HG02571 (cell line): ENCODE results near the gene KY.

Experiments
- ATAC-seq: cut with Tn5 transposase; IDR thresholded peaks from one replicate; pipeline ENCODE4 v1.9.1; 2021; ENCODE audit warnings: mild to moderate bottlenecking, moderate library complexity; ENCODE audit not compliant: unreplicated experiment

KY gene

DNA sequence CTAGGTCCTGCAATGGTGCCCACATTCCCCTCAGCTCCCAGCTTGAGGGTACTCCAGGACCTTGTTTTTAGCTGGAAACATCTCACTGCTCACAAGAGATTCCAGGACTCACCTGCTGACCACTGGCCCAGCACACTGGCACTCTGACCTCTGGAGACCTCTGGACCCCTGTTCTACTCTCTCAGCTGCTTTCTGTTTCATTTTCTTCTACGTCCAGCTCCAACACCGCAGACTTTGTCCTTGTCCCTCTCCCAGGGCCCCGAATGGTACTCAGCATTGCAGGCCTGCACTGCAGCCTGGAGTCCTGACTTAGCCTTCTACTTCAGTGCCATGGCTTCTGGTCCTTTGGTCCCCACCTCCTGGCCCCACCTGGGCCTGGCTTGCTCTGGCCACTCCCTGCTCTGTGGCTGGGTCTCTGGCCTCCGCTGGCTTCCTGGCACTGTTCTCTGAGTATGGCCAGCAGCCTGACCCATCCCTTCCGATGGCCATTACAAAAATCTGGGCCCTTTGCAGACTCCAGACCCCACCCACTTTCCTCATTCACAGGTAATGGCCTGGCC is 27.9 kb downstream of the KY start:
- ATAC-seq: no peak

- no peak for ATAC-seq
Measured at GRCh38 chr3:134621854-134622253, 29.0 kb downstream of the KY start.

DNA sequence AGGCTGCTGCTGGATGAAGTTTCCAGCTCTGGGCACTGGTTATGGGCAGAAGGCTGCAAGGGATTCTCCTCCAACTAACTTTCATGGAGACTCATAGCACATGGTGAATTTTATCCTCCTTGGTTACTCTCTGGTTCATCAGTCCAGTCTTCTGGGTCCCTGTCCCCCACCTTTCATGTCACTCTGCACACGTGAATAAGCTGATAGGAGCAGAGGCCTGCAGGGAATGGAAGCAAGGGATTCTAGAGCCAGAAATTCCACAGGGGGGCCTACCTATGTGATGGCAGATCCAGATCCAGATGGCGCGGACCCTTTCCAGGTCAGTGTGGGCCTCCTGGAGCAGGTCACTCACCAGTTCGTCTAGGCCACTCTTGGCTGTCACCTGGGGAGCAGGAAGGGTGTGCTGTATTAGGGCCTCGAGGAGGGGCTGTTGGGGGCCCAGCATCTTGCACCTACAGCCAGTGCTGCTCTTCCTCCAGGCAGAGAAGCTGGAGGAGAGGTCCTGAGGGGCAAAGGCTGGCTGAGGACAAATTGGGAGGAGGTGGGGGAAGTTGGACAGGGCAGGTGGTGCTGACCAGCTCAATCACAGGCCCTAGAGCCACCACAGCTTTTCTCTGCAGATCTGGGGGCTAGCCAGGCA is 30.2 kb downstream of the KY start:
- ATAC-seq: no peak

- no peak for ATAC-seq
Measured at GRCh38 chr3:134619884-134620445, 30.9 kb downstream of the KY start.

GRCh38 chr3:134619301-134619615 is 31.6 kb downstream of the KY start:
- no peak for ATAC-seq

GRCh38 chr3:134618478-134619300 is 32.1 kb downstream of the KY start:
- no peak for ATAC-seq

GRCh38 chr3:134617608-134618477 is 33.0 kb downstream of the KY start:
- ATAC-seq: no peak

DNA sequence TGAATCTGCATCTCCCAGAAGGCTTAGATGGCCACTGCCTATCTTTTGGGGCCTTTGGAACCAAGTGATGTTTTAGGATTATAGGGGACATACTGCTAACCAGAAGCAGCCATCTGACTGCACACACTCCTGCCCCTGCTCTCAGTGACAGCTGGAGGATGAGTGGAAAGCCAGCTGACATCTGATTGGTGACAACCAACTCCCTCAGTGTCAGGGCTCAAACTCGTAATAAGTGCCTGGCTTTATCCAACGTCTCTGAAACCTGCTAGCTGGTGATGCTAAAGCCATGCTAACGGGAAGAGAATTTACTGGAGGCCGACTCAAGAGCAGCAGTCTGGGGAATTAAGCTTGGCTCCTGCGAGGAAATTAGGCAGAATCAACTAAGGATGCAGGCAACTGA is 35.1 kb downstream of the KY start:
- ATAC-seq: no peak

- ATAC-seq: no peak
Measured at GRCh38 chr3:134614955-134615354, 35.9 kb downstream of the KY start.

DNA sequence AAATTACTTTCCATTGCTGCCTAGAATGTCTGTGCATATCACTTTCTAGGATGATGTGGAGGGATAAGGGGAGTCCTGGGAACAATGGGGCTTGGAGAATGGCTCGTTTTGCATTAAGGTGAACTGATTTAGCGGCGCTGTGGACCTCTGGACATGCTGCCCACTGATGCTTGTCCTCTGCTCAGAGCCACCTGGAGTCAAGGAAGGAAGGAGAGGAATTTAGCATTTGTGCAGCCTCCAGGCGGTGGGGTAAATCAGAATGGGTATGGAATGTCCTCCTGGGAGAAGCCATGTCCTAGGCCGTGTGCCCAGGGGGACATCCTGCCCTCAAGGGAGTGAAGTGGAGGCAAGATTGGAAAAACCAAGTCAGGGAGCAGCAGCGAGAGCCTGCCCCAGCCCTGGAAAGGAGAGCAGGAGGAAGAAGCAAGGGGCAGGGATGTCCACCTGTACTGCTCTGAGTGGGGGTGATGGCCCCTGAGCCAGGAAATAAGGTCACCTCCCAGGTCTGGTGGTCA is 37.8 kb downstream of the KY start:
- ATAC-seq: no peak

GRCh38 chr3:134611516-134611915 is 39.3 kb downstream of the KY start:
- ATAC-seq: no peak

DNA sequence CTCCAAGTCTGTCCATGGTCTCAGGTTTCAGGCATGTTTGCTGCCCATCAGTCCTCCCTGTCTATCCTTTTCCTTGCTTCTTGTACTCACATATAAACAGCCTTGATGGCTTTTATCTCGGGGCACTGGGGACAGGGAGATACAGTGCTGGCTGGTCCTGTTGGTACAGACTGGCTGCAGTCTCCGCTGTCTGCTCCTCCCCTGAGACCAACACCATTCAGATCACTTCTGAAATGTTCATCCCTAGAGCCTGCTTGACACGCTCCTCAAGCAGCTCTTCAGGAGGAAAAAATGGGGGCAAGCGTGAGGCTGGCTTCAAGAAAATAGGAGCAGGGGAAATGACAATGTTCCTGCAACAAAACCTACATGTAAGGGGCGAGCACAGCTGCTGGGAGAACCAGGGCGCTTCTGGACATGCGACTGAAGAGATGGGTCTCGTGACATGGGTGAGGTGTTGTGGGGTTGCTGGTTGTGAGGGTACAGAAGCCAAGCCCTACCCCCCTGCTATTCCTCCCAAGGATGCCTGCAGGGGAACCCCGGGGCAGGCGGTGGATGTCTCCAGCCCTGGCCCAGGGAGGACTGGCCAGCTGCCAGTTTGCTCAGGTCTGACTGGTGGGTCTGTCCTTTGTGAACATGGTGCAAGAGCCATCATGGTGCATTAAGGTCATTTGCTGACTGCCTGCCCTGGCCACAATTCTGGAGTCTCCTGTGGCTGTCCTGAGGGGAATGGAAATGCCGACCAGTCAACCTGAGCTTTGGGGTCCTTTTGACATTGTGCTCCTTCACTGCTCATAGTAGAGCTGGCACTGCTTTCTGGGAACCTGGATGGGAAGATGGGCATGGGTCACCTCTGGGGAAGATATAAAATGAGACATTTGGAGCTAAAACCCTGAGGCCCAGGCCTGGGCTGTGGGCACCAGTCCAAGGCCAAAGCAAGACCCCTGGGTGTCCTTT is 40.1 kb downstream of the KY start:
- no peak for ATAC-seq

DNA sequence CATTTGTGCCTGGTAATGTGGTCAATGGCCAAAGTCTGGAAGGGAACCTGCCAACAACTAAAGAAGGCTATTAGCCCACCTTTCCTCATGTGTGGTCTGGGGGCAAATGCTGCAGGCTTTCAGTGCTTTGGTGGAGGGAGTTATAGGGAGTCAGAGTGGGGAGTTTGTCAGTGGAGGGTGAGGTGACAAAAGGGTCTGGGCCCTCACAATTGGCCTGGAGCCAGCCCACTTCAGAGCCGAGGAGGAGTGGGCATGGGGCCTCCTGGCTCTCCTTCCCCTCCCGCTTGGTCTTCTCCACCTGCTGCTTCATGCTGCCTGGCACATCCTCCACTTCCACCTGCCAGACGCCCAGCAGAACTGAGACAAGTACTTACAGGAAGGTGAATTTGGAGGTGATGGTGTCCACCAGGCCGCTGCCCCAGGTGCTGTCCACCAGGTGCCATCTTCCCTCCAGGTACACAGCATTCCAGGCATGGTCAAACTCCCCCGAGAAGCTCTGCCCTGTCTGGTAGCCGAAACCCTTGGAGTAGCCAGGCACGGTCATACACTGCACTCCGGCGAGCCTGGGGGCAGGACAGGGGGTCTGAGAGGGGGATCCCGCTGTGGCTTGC is 40.9 kb downstream of the KY start:
- ATAC-seq: no peak

DNA sequence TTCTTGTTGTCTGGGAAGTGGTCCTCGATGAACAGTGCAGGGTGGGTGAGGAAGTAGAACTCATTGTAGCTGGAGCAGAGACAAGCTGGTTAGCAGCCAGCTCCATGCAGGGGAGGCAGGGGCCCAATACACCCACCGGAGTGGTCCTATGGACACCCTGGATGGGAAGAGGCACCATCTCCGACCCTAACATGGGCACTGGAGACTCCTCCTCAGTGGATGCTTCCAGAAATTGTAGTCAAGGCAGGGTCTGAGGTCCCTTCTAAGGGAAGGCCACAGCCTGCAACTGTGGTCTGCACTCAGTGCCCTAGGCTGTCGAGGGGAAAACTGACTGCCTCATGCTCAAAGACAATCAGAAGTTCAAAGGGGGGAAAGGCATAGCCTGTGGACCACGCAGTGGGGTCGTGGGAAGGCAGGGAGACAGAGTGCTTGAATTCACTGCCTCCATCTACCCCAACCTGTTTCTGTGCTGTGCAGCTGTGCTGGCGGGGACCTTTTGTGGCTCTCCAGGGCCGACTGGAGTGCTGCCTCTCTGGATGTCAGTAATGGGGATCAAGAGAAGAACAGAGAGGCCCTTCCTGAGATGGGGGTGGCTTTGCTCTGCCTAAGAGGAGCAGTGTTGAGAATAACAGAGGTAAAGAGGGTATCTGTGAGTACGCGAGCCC is 41.9 kb downstream of the KY start:
- ATAC-seq: no peak

DNA sequence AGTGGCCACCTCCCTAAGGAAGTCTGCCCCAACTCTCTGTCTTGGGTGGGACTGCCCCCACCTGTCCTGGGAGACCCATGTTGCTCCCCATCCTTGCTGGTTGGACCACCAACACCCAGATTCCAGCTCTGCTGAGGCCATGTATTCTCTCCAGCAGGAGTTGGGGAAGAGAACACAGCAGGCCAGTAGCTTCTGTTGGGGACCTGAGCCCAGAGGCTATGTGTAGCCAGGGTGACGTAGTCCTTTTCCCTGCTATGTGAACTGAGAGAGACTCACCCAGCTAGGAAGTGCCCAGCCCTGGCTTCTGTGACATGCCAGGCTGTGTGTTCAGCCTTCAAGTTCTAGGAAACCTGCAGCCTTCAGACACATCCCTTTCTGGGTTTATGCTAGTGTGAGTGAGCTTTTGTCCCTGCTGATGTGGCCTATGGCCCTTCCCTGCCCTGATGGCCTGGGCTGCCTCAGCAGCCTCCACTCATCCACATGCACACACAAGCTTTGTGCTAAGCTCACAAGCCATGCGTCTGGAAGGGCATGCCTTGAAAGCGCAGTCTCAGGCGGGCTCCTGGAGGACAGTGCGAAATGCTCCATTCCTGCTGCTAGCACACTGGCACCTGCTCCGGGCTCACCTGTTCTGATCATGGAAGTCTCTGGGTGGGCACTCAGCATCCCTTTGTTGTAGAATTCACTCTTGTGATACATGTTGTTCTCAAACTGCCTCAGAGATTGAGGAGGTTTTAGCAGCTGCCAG is 42.6 kb downstream of the KY start:
- ATAC-seq: no peak

DNA sequence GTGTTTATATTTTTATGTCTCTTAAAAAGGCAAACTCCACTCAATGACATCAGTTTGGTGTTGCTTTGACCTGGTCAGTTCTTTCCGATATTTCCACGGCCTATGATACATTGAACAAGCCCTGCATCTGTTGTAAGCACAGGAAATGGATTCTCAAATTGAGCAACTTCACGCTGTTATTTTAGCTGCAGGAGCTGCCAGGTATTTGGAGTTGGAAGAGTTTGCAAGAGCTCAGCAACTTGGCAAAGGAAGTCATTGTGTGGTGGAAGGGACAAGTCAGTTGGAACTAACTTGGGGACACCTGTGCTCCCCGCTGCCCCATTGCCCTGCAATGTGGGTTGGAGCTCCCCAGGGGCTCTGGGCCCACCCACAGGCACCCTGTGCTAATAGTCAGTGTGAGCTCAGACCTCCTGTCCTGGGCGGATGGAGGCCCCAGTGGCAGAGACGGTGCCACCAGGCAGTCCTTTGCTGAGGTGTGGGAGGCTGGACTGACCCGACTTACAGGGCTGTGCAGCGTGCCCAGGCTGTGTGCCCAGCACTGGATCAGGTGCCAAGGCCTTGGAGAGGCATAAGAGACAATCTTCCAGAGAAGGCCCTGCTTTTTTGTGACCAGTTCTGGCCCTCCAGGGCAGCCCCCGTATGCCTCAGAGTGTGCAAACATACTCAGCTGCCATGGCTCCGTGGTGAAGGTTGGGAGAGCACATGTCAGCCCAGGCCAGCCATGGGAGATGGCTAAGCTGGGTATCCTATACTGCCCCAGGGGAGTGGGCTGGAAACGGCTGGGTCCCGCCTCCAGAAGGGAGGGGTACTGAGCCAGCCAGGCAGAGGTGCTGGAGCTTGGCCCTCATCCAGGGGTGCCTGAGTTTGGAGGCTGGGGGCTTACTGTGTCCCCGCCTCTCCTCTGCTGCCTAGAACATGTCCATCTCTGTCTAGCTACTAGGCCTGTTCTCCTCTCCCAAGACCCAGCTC is 43.5 kb downstream of the KY start:
- no peak for ATAC-seq
